Fibroblast of skin of right biceps (primary cell): Measurements from ENCODE around the gene C1orf74.

Experiments
- DNase-seq: peaks from one replicate; pipeline ENCODE4 v3.0.0-alpha.2; 2013

The C1orf74 gene

GRCh38 chr1:209769171-209769904, 15.0 kb downstream of the C1orf74 start:
- DNase-seq, result peak; percentile 91

- DNase-seq, result no peak
Measured at GRCh38 chr1:209768354-209768774, 16.0 kb downstream of the C1orf74 start.

GRCh38 chr1:209767706-209768105, 16.7 kb downstream of the C1orf74 start:
- DNase-seq, result no peak

DNA sequence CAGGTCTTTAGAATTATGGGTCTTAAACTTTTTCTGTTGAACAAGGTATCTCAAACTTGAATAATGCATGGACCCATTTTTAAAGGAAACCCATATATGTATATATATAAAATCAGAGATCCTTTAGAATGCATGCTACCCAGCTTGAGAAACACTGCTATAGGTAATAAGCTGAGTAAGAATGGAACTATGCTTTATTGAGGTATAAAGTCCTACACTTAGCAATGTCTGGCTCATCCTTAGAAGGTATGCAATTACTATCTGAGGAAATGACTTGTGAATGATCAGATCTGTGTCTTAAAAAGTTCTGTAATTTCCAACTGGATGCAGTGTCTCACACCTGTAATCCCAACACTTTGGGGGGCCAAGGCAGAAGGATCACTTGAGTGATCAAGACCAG, 17.3 kb downstream of the C1orf74 start:
- DNase-seq, result no peak

DNA sequence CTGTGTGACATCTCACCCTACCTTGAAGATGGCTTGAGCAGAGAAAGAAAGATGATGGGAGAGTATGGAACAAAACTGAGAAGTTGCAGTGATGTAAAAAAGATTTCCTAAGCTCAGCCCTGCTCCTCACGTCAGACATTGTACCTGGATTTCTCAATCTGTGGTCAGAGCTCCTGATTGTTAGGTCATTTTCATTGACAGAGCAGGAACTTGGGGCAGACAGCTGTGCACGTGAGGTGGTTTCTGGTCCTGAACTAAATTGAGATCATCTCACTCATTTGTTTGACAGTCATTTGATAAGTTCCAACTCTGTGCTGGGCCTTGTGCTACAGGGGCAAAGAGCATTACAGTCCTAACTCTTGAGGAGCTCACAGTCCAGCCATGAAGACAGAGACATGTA, 18.3 kb downstream of the C1orf74 start:
- DNase-seq, result no peak

GRCh38 chr1:209761011-209761635, 23.2 kb downstream of the C1orf74 start:
- no peak for DNase-seq

GRCh38 chr1:209759829-209760359, 24.5 kb downstream of the C1orf74 start:
- DNase-seq, result no peak

DNA sequence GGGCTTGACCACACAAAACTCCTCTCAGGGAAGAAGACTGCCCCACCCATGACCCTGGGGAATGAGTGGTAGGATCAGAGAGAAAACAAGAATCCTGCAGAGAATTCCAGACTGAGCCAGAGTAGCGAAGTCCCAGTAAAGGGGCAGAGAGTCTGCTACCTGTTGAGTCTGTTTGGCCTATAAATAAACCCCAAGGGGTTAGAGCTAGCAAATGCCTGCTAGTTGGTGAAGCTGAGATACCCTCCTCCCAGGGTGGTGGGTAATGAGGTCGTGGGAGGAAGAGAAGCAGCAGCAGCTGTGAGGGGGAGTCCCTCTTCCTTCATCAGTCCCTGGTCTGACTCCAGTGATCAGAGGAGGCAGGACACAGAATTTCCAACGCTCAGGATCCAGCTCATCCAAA, 26.0 kb downstream of the C1orf74 start:
- DNase-seq, result no peak

DNA sequence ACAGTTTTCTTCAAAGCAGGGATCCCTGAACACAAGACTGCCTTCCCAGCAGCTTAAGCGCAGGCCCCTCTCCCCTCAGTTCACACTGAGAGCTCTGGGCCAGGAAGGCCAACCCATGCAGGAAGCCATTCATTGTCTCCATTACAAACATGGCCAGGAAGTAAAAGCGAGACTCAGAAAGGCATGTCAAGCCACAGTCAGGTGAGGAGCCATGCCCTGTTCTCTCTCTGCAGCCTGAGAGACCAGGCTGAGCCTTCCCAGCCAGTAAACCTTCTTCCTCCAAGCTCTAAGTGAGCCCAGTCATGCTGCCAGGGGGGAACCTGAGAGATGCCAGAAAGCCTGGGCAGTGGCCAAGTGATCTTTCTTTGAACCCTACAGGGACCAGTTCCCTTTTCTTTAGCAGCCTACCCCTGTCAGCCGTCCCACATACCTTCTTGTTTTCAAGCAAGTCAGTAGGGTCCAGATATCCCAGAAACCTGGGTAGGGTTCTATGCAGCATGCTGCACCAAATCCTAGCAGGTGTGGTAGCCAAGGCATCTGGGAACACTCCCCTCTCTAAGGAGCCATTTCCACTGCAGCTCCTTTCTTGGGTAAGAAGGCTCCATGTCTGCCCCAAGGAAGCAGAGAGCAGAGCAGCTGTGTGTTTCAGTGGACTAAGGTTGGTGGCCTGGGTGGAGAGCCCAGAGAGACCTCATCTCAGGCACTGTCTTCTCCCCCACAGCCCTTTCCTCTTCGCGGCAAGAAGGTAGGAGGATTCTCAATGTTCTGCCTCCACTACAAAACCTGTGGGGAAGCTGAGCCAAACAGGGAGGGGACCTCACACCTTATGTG, 27.5 kb downstream of the C1orf74 start:
- DNase-seq, result no peak

GRCh38 chr1:209755926-209756614, 28.3 kb downstream of the C1orf74 start, which contains the start of gene TRAF3IP3:
TSS of gene TRAF3IP3 (plus strand) at chr1:209756053. CDS start at chr1:209760040, 3,987 bp downstream.
- DNase-seq, result no peak

DNA sequence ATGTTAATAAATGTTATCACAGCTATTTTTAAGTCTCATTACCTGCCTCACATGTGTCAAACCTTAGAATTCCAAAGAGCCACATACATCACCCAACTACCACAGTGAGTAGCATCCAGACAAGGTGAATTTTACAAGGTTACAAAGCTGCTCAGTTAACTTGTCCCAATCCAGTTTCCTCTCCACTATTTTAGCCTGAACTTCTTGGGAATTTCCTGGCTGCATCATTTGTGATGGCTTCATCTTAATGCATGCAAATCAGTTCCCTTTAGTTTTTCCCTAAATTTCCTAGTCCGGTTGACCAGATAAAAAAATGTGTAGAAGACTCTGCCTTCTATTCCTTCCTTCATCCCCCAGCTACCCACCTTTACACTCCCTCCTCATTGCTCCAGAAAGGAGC, 29.1 kb downstream of the C1orf74 start:
- DNase-seq, result no peak

DNA sequence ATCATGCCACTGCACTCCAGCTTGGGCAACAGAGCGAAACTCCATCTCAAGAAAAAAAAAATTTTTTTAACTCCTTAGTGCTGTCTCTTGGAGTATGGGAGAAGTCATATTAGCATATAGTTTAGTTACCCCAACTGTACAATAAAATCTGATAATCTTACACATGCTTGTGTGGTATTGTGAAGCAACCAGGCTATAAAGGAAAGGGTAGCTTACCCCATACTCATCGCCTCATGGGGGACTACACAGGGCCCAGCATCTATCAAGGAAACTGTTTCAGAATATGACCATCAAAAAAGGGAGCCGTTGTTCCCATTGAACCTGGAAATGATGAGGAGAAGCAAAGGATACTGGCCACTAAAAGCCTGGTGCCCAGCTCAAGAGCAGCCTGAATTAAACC, 31.5 kb downstream of the C1orf74 start:
- no peak for DNase-seq

GRCh38 chr1:209751627-209752231, 32.6 kb downstream of the C1orf74 start:
- DNase-seq, result no peak

GRCh38 chr1:209749670-209750323, 34.6 kb downstream of the C1orf74 start:
- DNase-seq, result no peak

- no peak for DNase-seq
Measured at GRCh38 chr1:209749205-209749604, 35.2 kb downstream of the C1orf74 start.

DNA sequence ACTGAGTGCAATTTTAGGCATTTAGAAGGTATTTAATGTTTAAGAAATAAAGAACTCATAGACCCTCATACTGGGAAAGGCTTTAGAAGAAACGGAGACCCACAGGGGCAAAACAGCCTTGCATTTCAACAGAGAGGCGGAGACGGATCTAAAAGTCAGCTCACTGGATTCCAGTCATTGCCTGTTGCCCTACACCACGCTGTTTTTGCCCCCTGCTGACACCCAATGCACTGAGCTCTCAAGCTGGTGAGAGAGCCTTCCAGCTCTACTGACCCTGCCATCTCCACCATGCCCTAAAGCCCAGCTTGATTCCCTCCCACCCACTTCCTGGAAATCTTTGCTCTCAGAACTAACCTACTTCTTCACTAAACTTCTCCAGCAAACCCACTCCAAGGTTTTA, 35.7 kb downstream of the C1orf74 start:
- DNase-seq, result no peak

- DNase-seq, result peak; percentile 82
Measured at GRCh38 chr1:209747580-209748262, 36.6 kb downstream of the C1orf74 start.

DNA sequence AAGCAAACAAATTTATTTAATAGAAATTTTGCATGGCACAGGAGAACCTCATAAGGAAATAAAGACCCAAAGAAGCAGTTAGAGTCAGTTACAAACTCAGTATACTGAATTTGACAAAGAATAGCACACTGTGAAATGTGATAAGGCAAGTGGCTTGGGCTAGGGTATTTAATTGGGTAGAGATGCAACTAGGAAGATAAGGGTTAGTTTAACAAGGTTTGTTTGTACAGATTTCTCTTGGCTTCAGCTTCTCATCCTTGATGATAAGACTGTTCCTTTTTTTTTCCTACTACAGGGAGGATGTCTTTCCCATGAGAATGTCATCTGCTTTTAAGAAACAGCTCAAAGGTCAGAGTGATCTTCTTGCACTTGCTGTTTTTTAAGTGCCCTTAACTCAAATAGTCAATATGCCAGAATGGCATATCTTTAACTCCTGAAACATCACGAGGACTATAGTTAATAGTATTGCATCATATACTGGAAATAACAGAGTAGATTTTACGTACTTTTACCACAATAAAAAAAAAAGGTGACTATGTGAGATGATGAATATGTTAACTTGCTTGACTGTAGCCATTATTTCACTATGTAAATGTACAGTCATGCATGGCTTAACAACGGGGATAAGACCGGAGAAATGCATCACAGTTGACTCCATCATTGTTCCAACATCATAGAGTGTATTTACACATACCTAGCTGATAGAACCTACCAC, 37.8 kb downstream of the C1orf74 start:
- no peak for DNase-seq

- DNase-seq, result peak; percentile 79
Measured at GRCh38 chr1:209743145-209743482, 41.2 kb downstream of the C1orf74 start.

DNA sequence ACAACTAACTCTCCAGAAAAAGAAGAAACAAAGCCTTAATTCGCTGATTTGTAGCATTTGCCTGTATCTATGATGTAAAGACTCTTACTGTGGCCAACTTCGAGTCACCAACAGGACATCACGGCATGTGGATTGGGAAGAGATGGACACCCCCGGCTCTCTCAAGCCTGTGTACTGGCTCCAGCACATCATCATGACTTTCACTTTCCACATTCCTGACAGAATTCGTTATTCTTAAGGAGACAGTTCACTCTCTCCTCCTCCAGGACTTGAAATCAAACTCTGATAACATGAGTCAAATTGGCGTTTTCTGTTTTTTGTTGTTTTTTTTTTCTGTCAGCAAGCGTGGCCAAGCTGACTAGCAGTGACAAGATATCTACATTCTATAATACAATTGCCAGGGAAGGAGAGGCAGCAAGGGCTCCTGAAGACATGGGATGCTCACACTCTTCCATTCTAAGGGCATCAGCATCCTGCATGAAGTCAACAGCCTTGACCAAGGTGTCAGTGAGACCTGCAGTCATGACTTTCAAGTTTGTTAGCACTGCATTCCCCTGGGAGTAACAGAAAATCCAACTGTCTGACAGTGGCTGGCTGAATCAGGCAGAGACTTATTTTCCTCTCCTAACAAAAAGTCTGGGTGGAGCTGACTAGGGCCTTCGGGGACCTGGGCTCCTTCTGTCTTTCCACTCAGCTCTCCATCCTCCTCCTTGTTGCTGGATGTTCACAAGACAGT, 41.8 kb downstream of the C1orf74 start:
- DNase-seq, result peak; percentile 34
